ENCODE data around the gene BRINP3.

Gene BRINP3

DNA sequence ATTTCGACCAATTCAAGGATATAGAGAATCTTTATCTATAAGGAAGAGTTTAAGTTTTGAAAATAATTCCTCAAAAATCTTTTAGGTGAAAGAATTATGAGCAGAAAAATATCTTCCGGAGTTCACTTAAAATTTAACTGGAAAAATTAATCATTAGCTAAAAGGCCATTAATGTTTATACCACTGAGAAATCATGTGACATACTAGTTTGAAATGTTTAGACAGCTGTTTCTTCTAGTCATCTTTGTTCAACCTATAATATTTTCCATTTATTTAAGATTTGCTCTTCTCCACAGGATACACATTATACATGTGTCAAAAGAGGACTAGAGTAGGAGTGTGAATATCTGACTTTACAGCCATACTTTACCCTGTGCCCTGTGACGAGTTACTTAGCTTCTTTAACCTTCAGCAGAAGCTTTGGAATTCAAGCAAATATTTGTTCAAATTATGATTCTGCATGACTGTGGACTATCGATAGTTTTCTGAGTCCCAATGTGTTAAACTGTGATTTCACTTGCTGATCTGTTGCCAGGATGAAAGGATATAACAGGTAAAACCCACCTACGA, 374.8 kb downstream of the BRINP3 start:
- DNase-seq = no peak

DNA sequence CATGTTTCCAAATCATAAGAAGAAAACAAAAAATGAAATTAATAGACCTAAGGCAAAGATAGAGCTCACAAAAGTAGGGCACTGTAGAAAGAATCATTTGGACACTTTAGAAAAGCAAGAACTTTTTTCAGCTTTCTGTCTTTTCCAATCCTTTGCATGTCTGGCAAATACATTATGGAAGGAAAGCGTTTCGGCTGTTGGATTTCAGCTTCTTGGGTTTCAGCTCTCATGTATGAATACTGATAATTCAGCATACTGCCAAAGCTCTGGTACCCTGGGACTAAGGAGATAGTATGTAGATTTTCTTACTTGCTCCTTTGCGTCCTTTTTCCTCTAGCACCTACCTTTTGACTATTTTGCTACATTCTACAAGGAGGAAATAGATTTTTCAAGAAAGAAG, 375.9 kb downstream of the BRINP3 start:
- no peak for DNase-seq

DNA sequence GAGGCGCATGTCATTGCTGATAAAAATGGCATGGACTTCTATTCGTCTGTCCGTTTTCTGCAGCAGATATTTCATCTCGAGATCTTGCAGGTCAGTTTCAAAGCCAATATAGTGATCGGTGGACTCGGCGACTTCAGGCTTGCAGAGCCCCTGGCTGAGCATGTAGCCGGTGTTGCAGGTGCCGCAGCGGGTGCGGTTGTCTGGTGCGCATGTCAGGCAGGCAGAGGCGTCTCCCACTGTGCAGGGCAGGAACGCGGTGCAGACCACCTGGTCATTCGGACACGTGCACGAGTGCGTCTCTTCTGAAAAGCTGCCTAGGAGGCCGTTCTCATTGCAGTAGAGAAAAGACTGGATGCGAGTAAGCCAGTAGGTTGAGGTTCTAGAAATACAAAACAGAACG, 378.9 kb downstream of the BRINP3 start:
- no peak for DNase-seq

DNA sequence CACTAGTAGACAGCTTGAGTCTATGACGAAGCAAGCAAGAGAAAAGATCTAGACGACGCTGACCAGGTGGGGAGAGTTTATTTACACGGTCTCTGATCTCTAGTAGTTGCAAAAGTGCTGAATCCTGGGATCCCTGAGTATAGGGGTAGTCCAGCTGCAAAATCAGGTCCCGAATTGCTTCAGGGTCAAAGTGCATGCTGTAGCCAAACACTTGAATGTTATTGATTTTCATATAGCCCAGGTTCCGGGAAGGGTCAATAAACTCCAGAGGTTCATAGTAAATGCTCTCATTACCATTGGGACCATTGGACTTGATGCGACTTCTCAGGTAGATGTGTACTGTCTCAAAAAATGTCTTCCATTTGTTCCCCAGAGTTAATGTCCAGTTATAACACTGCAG, 379.6 kb downstream of the BRINP3 start:
- DNase-seq = no peak

DNA sequence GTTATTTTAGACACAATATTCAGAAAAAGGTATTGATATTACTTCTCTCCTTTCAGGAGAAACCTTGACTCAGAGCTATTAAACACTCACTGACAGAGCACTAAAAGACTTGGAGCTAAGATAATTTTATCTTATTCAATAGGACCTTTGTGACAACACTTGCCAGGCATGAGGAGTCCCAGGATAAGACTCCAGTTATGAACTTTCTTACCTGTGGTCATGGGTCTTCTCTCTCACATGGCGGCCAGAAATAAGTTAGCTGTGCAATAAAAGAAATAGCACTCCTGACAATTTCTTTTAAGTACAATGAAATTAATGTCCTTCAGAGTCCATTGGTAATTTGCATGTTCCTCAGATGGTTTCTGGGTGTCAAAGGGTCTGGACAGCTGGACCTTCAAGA, 382.1 kb downstream of the BRINP3 start:
- DNase-seq = no peak

DNA sequence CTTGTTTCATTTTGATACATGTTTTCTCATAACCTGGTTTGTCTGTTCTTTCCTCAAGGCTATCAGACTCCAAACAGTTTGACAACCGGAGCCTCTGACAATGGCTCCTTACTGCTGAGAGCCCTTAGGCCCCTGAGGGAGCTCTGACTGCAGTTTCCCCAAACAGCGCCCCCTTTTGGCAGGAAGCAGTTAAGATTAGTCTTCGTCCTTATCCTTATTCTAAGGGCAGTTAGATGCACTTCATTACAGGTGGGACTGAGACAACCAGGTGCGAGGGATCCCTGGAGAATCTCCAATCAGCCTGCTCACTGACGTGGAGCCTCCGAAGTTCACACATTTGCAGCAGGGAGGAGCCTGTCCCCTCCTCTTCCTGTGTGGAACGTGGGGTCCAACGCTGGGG, 393.1 kb downstream of the BRINP3 start:
- DNase-seq = no peak

DNA sequence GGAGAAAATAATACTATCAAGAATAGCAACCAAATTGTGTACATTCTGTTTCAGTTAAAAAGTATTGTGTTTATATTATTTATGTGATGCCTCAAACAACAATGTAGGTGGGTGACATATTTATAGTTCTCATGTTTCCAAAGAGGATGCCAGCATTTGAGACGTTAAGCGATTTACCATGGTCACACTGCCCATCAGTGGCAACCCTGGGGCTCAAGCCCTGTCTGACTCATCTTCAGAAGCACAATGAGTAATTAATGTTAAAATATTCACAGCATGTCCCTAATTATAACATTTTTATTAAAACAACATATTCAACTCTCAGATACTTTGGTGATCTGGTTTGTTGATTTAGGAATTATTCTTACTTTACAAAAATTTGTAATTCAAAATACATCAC, 409.4 kb downstream of the BRINP3 start:
- no peak for DNase-seq

DNA sequence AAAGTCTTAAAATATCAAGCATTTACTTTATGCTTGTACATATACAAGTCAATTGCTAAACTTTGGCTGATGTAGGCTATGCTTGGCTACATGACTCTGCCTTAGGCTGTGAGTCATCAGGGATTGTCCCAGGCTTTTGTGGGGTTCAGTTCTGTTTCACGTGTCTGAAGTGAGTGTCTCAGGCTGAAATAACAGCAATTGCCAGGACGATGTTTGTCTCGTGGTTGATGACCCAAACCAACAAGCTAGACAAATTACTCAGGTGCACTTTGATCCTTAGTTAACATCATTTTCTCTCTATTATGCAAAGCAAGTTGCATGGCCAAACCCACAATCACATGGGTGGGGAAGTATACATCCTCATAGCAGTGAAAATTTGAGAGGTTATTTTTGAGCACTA, 410.1 kb downstream of the BRINP3 start:
- DNase-seq = no peak

DNA sequence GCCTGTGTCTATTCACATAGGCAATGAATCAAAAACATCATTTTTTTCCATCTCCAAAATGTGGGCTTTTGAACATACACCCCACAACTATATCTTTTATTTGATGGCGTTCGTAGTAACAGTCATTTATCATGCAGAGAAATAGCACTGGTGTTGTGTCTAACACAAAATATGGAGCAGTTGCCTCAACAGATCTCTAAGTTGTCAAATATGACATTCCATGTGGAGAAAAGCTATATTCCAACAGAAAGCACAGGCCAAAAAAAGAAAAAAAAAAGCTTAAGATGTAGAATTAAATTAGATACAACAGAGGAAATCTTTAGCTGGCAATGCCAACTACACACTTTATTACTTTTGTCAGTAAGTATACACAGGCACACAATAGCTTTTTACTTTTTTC, 411.7 kb downstream of the BRINP3 start:
- DNase-seq = no peak

DNA sequence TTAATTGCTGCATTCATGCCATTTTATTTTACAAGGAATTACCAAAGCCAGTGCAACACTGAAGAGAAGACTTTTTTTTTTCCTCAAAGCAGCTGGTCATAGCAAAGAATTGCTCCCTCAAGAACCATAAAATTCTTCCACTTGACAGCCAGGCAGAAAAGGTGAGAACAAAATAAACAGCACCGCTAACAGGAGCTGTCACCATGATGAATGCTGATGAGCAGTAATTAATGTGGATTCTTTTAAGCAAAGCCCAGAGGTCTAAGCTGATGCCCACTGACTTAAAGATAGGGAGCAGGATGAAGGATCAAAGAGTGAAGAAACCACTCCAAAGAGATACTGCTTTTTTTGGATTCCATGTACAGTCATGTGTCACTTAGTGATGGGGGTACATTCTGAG, 428.4 kb downstream of the BRINP3 start:
- no peak for DNase-seq
